HCEC 1CT (cell line): ENCODE results near the gene LRRC41.
"Not testable (repeated sequence)": the region's sequence is repeated elsewhere in the genome, so short reads cannot be mapped to it uniquely, and the experiment has no call there.

Experiments
- DNase-seq: peaks from one replicate; pipeline ENCODE4 v3.0.0-alpha.2; 2017

LRRC41 gene

GRCh38 chr1:46243831-46244230, 59.6 kb downstream of the LRRC41 start:
- not testable (repeated sequence) for DNase-seq

- no peak for DNase-seq
Observed at GRCh38 chr1:46242918-46243317, 60.5 kb downstream of the LRRC41 start.

- DNase-seq, result not testable (repeated sequence)
Observed at GRCh38 chr1:46241733-46242132, 61.7 kb downstream of the LRRC41 start.

- peak; percentile 22 for DNase-seq
Observed at GRCh38 chr1:46238865-46239264, 64.6 kb downstream of the LRRC41 start.

GRCh38 chr1:46236882-46237281, 66.5 kb downstream of the LRRC41 start:
- no peak for DNase-seq

- DNase-seq, result not testable (repeated sequence)
Observed at GRCh38 chr1:46231231-46231630, 72.2 kb downstream of the LRRC41 start.
